B cell (primary cell): ENCODE measurements around the gene ZFYVE19. TPM values are rescaled to one million over a fixed set of nuclear protein-coding genes. Genes with fewer than 3 reads are reported as not detected.

ENCODE experiments used
- ATAC-seq: fragments of 200-7000 bp; cut with Tn5 transposase; one replicate; pipeline ENCODE4 v1.10.0; 2021; ENCODE audit warnings: low read depth, mild to moderate bottlenecking, moderate number of reproducible peaks, moderate library complexity
- CTCF ChIA-PET: fragments of 350-600 bp; sonication (Branson Sonifier 250); formaldehyde crosslinking; loops from one replicate; lab custom pipeline; 2021; ENCODE audit warnings: antibody characterized with exemption, inconsistent platforms; lab: Charles Lee
- POLR2A ChIA-PET: fragments of 350-600 bp; sonication (Branson Sonifier 250); formaldehyde crosslinking; loops from one replicate; lab custom pipeline; 2021; ENCODE audit warnings: antibody characterized with exemption; lab: Charles Lee
- DNase-seq: peaks from one replicate; pipeline ENCODE4 v3.0.0; 2013
- H2AFZ ChIP-seq: 2 replicates; pipeline ENCODE4 v1.6.1; 2012; ENCODE audit warnings: mild to moderate bottlenecking, low read depth, low read length; ENCODE audit not compliant: insufficient read depth, poor library complexity, severe bottlenecking
- H3K27ac ChIP-seq, 2 donors: 1 replicate in 1 of 2; 2 replicates in 1 of 2; pipeline ENCODE4 v1.5.1; 2012 to 2013; ENCODE audit warnings: low read length in 2 of 2, mild to moderate bottlenecking in 2 of 2, moderate library complexity in 1 of 2
- H3K27me3 ChIP-seq, 4 experiments: fragments of 200-600 bp in 1 of 4; sonication (generic) in 1 of 4; replicated peaks in 1 of 4; 1 replicate in 2 of 4; 2 replicates in 2 of 4; pipeline versions ENCODE4 v1.6.1 to v1.7.0; 2013 to 2016; ENCODE audit warnings: low read length in 3 of 4, mild to moderate bottlenecking in 2 of 4, mixed read lengths in 1 of 4, moderate library complexity in 1 of 4; ENCODE audit not compliant: insufficient read depth in 4 of 4, control insufficient read depth in 3 of 4; ENCODE audit errors: control extremely low read depth in 1 of 4
- H3K36me3 ChIP-seq, 2 experiments: replicated peaks in 1 of 2; 1 replicate in 1 of 2; 2 replicates in 1 of 2; pipeline versions ENCODE4 v1.6.1 to v1.7.1; 2013; ENCODE audit warnings: low read length in 1 of 2; ENCODE audit not compliant: insufficient read depth in 2 of 2, control insufficient read depth in 1 of 2; ENCODE audit errors: control extremely low read depth in 1 of 2, extremely low read depth in 1 of 2
- H3K4me1 ChIP-seq, 2 donors: fragments of 200-600 bp in 1 of 2; sonication (generic) in 1 of 2; 1 replicate in 1 of 2; 2 replicates in 1 of 2; pipeline versions ENCODE4 v1.5.1 to v1.6.1; 2013 to 2017; ENCODE audit warnings: low read length in 2 of 2; ENCODE audit not compliant: control insufficient read depth in 2 of 2, insufficient read depth in 2 of 2
- H3K4me2 ChIP-seq: replicated peaks from 2 replicates; pipeline ENCODE3; 2012; ENCODE audit warnings: mild to moderate bottlenecking, low read depth, low read length; ENCODE audit not compliant: poor library complexity, severe bottlenecking
- H3K4me3 ChIP-seq, 5 experiments: fragments of 200-600 bp in 1 of 5; sonication (generic) in 1 of 5; 1 replicate in 3 of 5; 2 replicates in 2 of 5; pipeline versions ENCODE4 v1.5.1 to v1.7.0; 2011 to 2016; ENCODE audit warnings: low read length in 4 of 5, mild to moderate bottlenecking in 4 of 5, low read depth in 2 of 5, control low read depth in 1 of 5, moderate library complexity in 1 of 5; ENCODE audit not compliant: insufficient read depth in 1 of 5; ENCODE audit errors: control extremely low read depth in 1 of 5, extremely low read depth in 1 of 5
- H3K79me2 ChIP-seq: fragments of 200-600 bp; sonication (generic); one replicate; pipeline ENCODE4 v1.6.0; 2016; ENCODE audit warnings: low read length; ENCODE audit not compliant: control insufficient read depth, insufficient read depth
- H3K9ac ChIP-seq: fragments of 200-600 bp; sonication (generic); 2 replicates; pipeline ENCODE4 v1.6.1; 2017; ENCODE audit warnings: mild to moderate bottlenecking, low read length, moderate library complexity
- H3K9me3 ChIP-seq, 3 donors: one replicate each; pipeline versions ENCODE4 v1.6.1 to v1.7.1; 2013; ENCODE audit warnings: low read length in 2 of 3; ENCODE audit not compliant: control insufficient read depth in 2 of 3, insufficient read depth in 1 of 3; ENCODE audit errors: control extremely low read depth in 1 of 3
- H4K20me1 ChIP-seq: 2 replicates; pipeline ENCODE4 v1.6.0; 2012; ENCODE audit warnings: mild to moderate bottlenecking, low read length; ENCODE audit not compliant: insufficient read depth, control insufficient read depth, poor library complexity, severe bottlenecking
- H3K27ac Mint-ChIP-seq: one replicate; pipeline ENCODE4 v1.8.0; 2021; ENCODE audit warnings: mixed read lengths
- H3K27me3 Mint-ChIP-seq: one replicate; pipeline ENCODE4 v1.8.0; 2021; ENCODE audit warnings: mixed read lengths
- H3K4me1 Mint-ChIP-seq: one replicate; pipeline ENCODE4 v1.8.0; 2021; ENCODE audit warnings: mixed read lengths
- H3K4me3 Mint-ChIP-seq: one replicate; pipeline ENCODE4 v1.8.0; 2021; ENCODE audit warnings: mixed read lengths
- H3K9me3 Mint-ChIP-seq: one replicate; pipeline ENCODE4 v1.8.0; 2022; ENCODE audit warnings: mixed read lengths; ENCODE audit not compliant: insufficient read depth
- EZH2 ChIP-seq: IDR thresholded peaks from 2 replicates; pipeline ENCODE4 v1.6.1; 2012; ENCODE audit warnings: borderline replicate concordance, low read depth, mild to moderate bottlenecking, moderate library complexity, low read length; ENCODE audit not compliant: insufficient read depth, poor library complexity, severe bottlenecking
- WGBS: methylation state at CpG from one replicate; pipeline ENCODE4 v1.1.5; 2013; ENCODE audit warnings: missing lambda C conversion rate; ENCODE audit not compliant: insufficient coverage; 5-methylcytosine and 5-hydroxymethylcytosine counted together
- intact Hi-C: fragments of 100-400 bp; cut with micrococcal nuclease; formaldehyde crosslinking; loops from one replicate; pipeline ENCODE4 v1.10.0; 2022
- polyA plus RNA-seq: library from polyadenylated mRNA; depleted of rRNA; stranded (reverse); fragments of >200 nt; gene quantifications from 2 replicates; pipeline ENCODE4 v1.2.3, GENCODE V29; 2012
- total RNA-seq, 2 donors: library from RNA; stranded (reverse); fragments of 120-200 nt in 1 of 2; gene quantifications; 1 replicate in 1 of 2; 2 replicates in 1 of 2; pipeline versions ENCODE4 v1.2.3 to v1.2.4, GENCODE V29; 2013 to 2022
- TF ChIP-seq, protein P1 (sequence below): fragments of 200-600 bp; IDR thresholded peaks from one replicate; pipeline ENCODE4 v1.8.0; 2022; ENCODE audit warnings: antibody characterized with exemption, mild to moderate bottlenecking

ZFYVE19 gene
- total and polyA plus RNA-seq, 2 donors (not counting 1 experiment from before 2014, with no cell fraction given) = 29.4 to 60.5 TPM

DNA sequence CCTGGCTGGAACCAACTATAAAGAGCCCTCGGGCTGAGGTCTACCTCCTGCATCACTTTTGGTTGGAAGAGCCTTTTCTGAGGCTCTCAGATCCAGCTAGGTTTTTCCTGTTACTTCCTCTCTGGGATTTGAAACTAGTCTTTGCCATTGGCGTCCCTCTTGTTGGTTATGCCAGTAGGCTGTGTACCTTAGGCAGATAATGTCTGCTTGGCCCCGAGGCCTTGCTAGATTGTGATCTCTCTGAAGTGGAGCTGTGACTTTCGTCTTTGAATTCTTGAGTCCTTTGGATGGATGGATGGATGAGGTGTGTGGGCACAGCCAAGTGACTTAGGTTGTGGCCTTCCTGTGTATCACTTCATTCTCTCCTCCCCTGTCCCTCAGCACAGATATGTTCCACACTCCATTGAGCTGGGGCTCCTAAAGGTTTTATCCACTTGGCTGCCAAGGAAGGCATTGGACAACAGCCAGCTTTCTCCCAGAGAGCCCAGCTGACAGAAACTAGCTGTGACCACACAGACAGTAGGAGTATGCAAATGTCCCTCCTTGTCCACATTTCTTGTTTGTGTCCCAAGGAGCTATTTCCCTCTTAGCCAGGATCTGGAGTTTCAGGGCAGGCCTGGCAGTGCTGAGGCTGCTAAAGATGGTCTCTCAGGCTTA lies 8.3 kb downstream of the ZFYVE19 start:
- Mint-ChIP-seq H3K9me3 (no peaks in the 10 kb centered on the region), H3K4me3 (no peak overlapping the region), H3K27ac (no peak overlapping the region), H3K27me3 (no peaks in the 10 kb centered on the region), H3K4me1 (no peaks in the 10 kb centered on the region)
- Histone ChIP-seq H3K79me2 (no peaks in the 10 kb centered on the region), H3K9ac (no peak overlapping the region), H3K36me3 (peaks cover 0 to 41% of the 10 kb centered on the region in 2 experiments), H3K4me1 (no peaks in the 10 kb centered on the region), H3K27me3 (no peaks in the 10 kb centered on the region), H3K27ac (no peak overlapping the region), H3K9me3 (no peaks in the 10 kb centered on the region), H2AFZ (no peak overlapping the region), H3K4me3 (no peak overlapping the region), H3K4me2 (no peak overlapping the region), H4K20me1 (no peaks in the 10 kb centered on the region)
- intact Hi-C loops = no loop called here
- WGBS = 100% methylated on average over 4 of the region's 4 CpGs
- no peak for ATAC-seq
- CTCF ChIA-PET = interaction anchor here (0.8 kb wide), 1 partner anchor 32 kb away, joined by 3 read pairs; no protein-coding TSS in a partner anchor
- TF ChIP-seq, protein P1, sequence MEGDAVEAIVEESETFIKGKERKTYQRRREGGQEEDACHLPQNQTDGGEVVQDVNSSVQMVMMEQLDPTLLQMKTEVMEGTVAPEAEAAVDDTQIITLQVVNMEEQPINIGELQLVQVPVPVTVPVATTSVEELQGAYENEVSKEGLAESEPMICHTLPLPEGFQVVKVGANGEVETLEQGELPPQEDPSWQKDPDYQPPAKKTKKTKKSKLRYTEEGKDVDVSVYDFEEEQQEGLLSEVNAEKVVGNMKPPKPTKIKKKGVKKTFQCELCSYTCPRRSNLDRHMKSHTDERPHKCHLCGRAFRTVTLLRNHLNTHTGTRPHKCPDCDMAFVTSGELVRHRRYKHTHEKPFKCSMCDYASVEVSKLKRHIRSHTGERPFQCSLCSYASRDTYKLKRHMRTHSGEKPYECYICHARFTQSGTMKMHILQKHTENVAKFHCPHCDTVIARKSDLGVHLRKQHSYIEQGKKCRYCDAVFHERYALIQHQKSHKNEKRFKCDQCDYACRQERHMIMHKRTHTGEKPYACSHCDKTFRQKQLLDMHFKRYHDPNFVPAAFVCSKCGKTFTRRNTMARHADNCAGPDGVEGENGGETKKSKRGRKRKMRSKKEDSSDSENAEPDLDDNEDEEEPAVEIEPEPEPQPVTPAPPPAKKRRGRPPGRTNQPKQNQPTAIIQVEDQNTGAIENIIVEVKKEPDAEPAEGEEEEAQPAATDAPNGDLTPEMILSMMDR = no peak
- no peak for TF ChIP-seq EZH2
- POLR2A ChIA-PET = no interaction called here
- no peak for DNase-seq

DNA sequence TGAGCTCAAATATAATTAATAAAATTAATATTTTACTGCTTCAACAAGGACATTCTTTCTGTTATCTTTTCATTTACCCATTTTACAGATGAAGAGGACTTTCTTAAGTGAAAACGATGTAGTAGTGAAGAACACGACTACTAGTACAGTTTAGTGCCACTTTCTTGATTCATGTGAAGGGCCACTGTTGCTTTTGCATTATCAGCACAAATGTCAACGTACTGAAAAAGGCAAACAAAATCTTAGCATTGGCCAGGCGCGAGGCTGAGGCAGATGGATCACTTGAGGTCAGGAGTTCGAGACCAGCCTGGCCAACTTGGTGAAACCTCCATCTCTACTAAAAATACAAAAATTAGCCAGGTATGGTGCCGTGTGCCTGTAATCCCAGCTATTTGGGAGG lies 12.2 kb downstream of the ZFYVE19 start:
- no peaks in the 10 kb centered on the region for H3K27me3 Mint-ChIP-seq

More for the DNA sequence above, 12.2 kb downstream of the ZFYVE19 start:
- Histone ChIP-seq H3K36me3 (peaks cover 0 to 16% of the 10 kb centered on the region in 2 experiments), H3K9ac (no peak overlapping the region), H3K9me3 (no peaks in the 10 kb centered on the region), H4K20me1 (no peaks in the 10 kb centered on the region), H3K4me3 (no peak overlapping the region), H2AFZ (no peak overlapping the region), H3K4me1 (no peaks in the 10 kb centered on the region), H3K4me2 (no peak overlapping the region), H3K79me2 (no peaks in the 10 kb centered on the region), H3K27me3 (no peaks in the 10 kb centered on the region), H3K27ac (no peak overlapping the region)
- ATAC-seq = no peak
- intact Hi-C loops = no loop called here
- Mint-ChIP-seq H3K4me1 (no peaks in the 10 kb centered on the region), H3K27ac (no peak overlapping the region), H3K9me3 (no peaks in the 10 kb centered on the region), H3K4me3 (no peak overlapping the region)
- 100% methylated on average over 3 of the region's 7 CpGs for whole genome bisulfite sequencing
- DNase-seq = no peak
- ChIA-PET POLR2A (no interaction called here), CTCF (interaction anchor here (1.0 kb wide), 1 partner anchor 75 kb away, joined by 3 read pairs; the partner anchor contains the start of gene VPS18)
- TF ChIP-seq EZH2 = no peak
- TF ChIP-seq, protein P1 = no peak
